GM12878 (cell line): ENCODE measurements around the gene PPFIA3. TPM values are rescaled to one million over a fixed set of nuclear protein-coding genes. Genes with fewer than 3 reads are reported as not detected.

Experiments
- ATAC-seq: fragments of 200-7000 bp; cut with Tn5 transposase; 3 replicates; pipeline ENCODE4 v1.9.1; 2020; ENCODE audit warnings: mild to moderate bottlenecking, moderate library complexity
- BruUV-seq: library from RNA; stranded (reverse); fragments of 400-500 nt; replicated peaks from 2 replicates; lab custom pipeline; 2021; lab: Mats Ljungman, UMichigan
- CTCF ChIA-PET: fragments of 300-600 bp; sonication (Branson Sonifier 250); formaldehyde crosslinking; extraction: SDS; loops from one replicate; lab custom pipeline; 2021; ENCODE audit warnings: inconsistent platforms; lab: Yijun Ruan, JAX
- POLR2A ChIA-PET: fragments of 350-600 bp; formaldehyde crosslinking; extraction: SDS; loops from one replicate; lab custom pipeline; 2021; ENCODE audit warnings: inconsistent platforms; lab: Charles Lee
- RAD21 ChIA-PET: fragments of 300-600 bp; sonication (Branson Sonifier 250); formaldehyde crosslinking; loops from one replicate; lab custom pipeline; 2023; ENCODE audit warnings: antibody characterized with exemption; ENCODE audit not compliant: unreplicated experiment; lab: Charles Lee
- SMC1A ChIA-PET: fragments of 300-600 bp; sonication (Branson Sonifier 250); formaldehyde crosslinking; loops from one replicate; lab custom pipeline; 2023; ENCODE audit not compliant: unreplicated experiment, uncharacterized antibody; lab: Charles Lee
- DNase-seq: peaks from one replicate; pipeline ENCODE4 v3.0.0-alpha.2; 2011; ENCODE audit warnings: low read depth, low spot score
- FAIRE-seq: peaks from 3 replicates; lab custom pipeline; 2011; peaks lifted over from hg19 to GRCh38; lab: Jason Lieb, UNC
- H2AFZ ChIP-seq: 2 replicates; pipeline ENCODE4 v1.6.0; 2011; ENCODE audit warnings: low read depth, low read length, control low read depth; ENCODE audit not compliant: control insufficient read depth
- H3K27ac ChIP-seq: 2 replicates; pipeline ENCODE4 v1.5.1; 2011; ENCODE audit warnings: control low read depth; ENCODE audit not compliant: control insufficient read depth, insufficient read depth
- H3K27me3 ChIP-seq, 2 experiments: replicated peaks in 1 of 2; 2 replicates each; pipeline versions ENCODE4 v1.6.0 to v1.6.1; 2011; ENCODE audit warnings: low read length in 1 of 2; ENCODE audit not compliant: control insufficient read depth in 2 of 2, insufficient read depth in 2 of 2
- H3K36me3 ChIP-seq, 2 experiments: 2 replicates each; pipeline ENCODE4 v1.5.1; 2011; ENCODE audit warnings: low read length in 1 of 2; ENCODE audit not compliant: control insufficient read depth in 2 of 2, insufficient read depth in 2 of 2
- H3K4me1 ChIP-seq: 2 replicates; pipeline ENCODE4 v1.6.1; 2011; ENCODE audit warnings: mild to moderate bottlenecking, low read length, moderate library complexity, mixed read lengths; ENCODE audit not compliant: control insufficient read depth, insufficient read depth
- H3K4me2 ChIP-seq: 2 replicates; pipeline ENCODE4 v1.6.0; 2011; ENCODE audit warnings: control low read depth; ENCODE audit not compliant: control insufficient read depth, insufficient read depth
- H3K4me3 ChIP-seq: fragments of 200-600 bp; sonication (generic); 2 replicates; pipeline ENCODE4 v1.5.1; 2016
- H3K79me2 ChIP-seq: 2 replicates; pipeline ENCODE4 v1.6.0; 2011; ENCODE audit warnings: low read length; ENCODE audit not compliant: control insufficient read depth, insufficient read depth
- H3K9ac ChIP-seq: 2 replicates; pipeline ENCODE4 v1.8.0; 2011; ENCODE audit warnings: low read length, control low read depth, mixed read lengths; ENCODE audit not compliant: control insufficient read depth, insufficient read depth
- H3K9me3 ChIP-seq: replicated peaks from 3 replicates; pipeline ENCODE4 v1.5.1; 2011; ENCODE audit warnings: mild to moderate bottlenecking, low read length; ENCODE audit not compliant: control insufficient read depth, insufficient read depth
- H4K20me1 ChIP-seq: 2 replicates; pipeline ENCODE4 v1.6.0; 2011; ENCODE audit not compliant: control insufficient read depth, insufficient read depth
- BCLAF1 ChIP-seq: fragments of 450-650 bp; IDR thresholded peaks from 2 replicates; pipeline ENCODE4 v1.6.1; 2017; ENCODE audit warnings: antibody characterized with exemption, mild to moderate bottlenecking, moderate library complexity
- CEBPB ChIP-seq, 2 experiments: fragments of 150-350 bp in 1 of 2; IDR thresholded peaks; 2 replicates each; pipeline ENCODE4 v1.6.1; 2012 to 2014; ENCODE audit warnings: low read depth in 2 of 2, low read length in 2 of 2, borderline replicate concordance in 1 of 2, inconsistent platforms in 1 of 2
- EED ChIP-seq: sonication (generic); IDR thresholded peaks from 2 replicates; pipeline ENCODE4 v1.6.1; 2016; ENCODE audit warnings: antibody characterized with exemption, low read depth
- FOS ChIP-seq: IDR thresholded peaks from 3 replicates; pipeline ENCODE4 v1.6.1; 2011; ENCODE audit warnings: borderline replicate concordance; ENCODE audit not compliant: insufficient read length; ENCODE audit errors: extremely low read depth
- KDM1A ChIP-seq: fragments of 200-600 bp; sonication (generic); IDR thresholded peaks from 2 replicates; pipeline ENCODE4 v1.6.1; 2016; ENCODE audit warnings: borderline replicate concordance
- MTA2 ChIP-seq: fragments of 450-650 bp; IDR thresholded peaks from 2 replicates; pipeline ENCODE4 v1.6.1; 2016; ENCODE audit warnings: low read depth, mild to moderate bottlenecking, moderate library complexity
- MXI1 ChIP-seq: fragments of 150-350 bp; IDR thresholded peaks from 2 replicates; pipeline ENCODE4 v1.6.1; 2011; ENCODE audit warnings: low read depth, mild to moderate bottlenecking, inconsistent platforms, low read length, improper control_type of control experiment
- NBN ChIP-seq: fragments of 450-650 bp; IDR thresholded peaks from 2 replicates; pipeline ENCODE4 v1.6.1; 2016
- NKRF ChIP-seq: fragments of 450-650 bp; conservative IDR thresholded peaks from 2 replicates; pipeline ENCODE4 v1.6.1; 2017; ENCODE audit warnings: mild to moderate bottlenecking, moderate library complexity
- PAX8 ChIP-seq: fragments of 450-650 bp; IDR thresholded peaks from 2 replicates; pipeline ENCODE4 v1.6.1; 2017; ENCODE audit warnings: mild to moderate bottlenecking, moderate library complexity
- PKNOX1 ChIP-seq: fragments of 450-650 bp; IDR thresholded peaks from 2 replicates; pipeline ENCODE4 v1.6.1; 2016; ENCODE audit warnings: mild to moderate bottlenecking
- SMAD1 ChIP-seq: fragments of 450-650 bp; IDR thresholded peaks from 2 replicates; pipeline ENCODE4 v1.6.1; 2018; ENCODE audit warnings: mild to moderate bottlenecking, low read depth; ENCODE audit not compliant: partially characterized antibody
- STAT1 ChIP-seq: fragments of 450-650 bp; conservative IDR thresholded peaks from 2 replicates; pipeline ENCODE4 v1.6.1; 2014; ENCODE audit warnings: antibody characterized with exemption, mild to moderate bottlenecking
- USF2 ChIP-seq: IDR thresholded peaks from 2 replicates; pipeline ENCODE4 v1.6.1; 2011; ENCODE audit warnings: low read depth, low read length, improper control_type of control experiment, borderline replicate concordance
- YY1 ChIP-seq: IDR thresholded peaks from 2 replicates; pipeline ENCODE4 v1.6.1; 2011; ENCODE audit warnings: low read depth, mild to moderate bottlenecking, low read length
- ZNF622 ChIP-seq: fragments of 450-650 bp; IDR thresholded peaks from 2 replicates; pipeline ENCODE4 v1.6.1; 2017; ENCODE audit warnings: mild to moderate bottlenecking, inconsistent platforms
- WGBS: methylation state at CpG from one replicate; pipeline ENCODE4 v1.1.6; 2016; ENCODE audit warnings: low lambda C conversion rate; ENCODE audit not compliant: insufficient replicate concordance, insufficient coverage; ENCODE audit errors: missing lambda C conversion rate; 5-methylcytosine and 5-hydroxymethylcytosine counted together
- in situ Hi-C: fragments of 300-500 bp; cut with MboI; formaldehyde crosslinking; loops from 9 replicates; pipeline ENCODE4 v1.14.3; 2018; ENCODE audit warnings: mixed read lengths
- intact Hi-C: fragments of 100-400 bp; cut with micrococcal nuclease; formaldehyde crosslinking; loops from one replicate; pipeline ENCODE4 v1.14.2; 2022; ENCODE audit not compliant: unreplicated experiment
- polyA plus RNA-seq, 11 experiments: library from polyadenylated mRNA; depleted of rRNA in 4 of 11; unstranded in 6 of 11; stranded (reverse) in 5 of 11; fragments of >200 nt; fragmentation: Nextera tagmentation in 4 of 11; fragmentation: Illumina TruSeq in 1 of 11; extraction: Ambion mirVana in 4 of 11; extraction: Trizol in 1 of 11; gene quantifications; 1 replicate in 1 of 11; 2 replicates in 10 of 11; pipeline versions ENCODE4 v1.2.1 to v1.2.3, GENCODE V29; 2011 to 2016; ENCODE audit warnings: inconsistent platforms in 2 of 11, missing spikeins in 2 of 11, low read depth in 1 of 11
- total RNA-seq, 4 experiments: library from RNA; depleted of rRNA in 3 of 4; stranded (reverse); fragments of >200 nt in 3 of 4; fragmentation: Illumina TruSeq in 1 of 4; extraction: Trizol in 1 of 4; gene quantifications; 2 replicates each; pipeline versions ENCODE4 v1.2.1 to v1.2.3, GENCODE V29; 2013 to 2021

Gene PPFIA3
- total and polyA plus RNA-seq, 10 of the 15 experiments (the other 5 are each of a cell fraction or from before 2014, with no cell fraction given) = 0.11 to 1.7 (median 0.73) TPM; not detected in 3

- ChIA-PET SMC1A (interaction anchor here (0.9 to 1.4 kb wide), 3 partner anchors 16 to 94 kb away, joined by 3 to 5 read pairs (median 4); no protein-coding TSS in a partner anchor), POLR2A (interaction anchor here (1.4 kb wide), 1 partner anchor 13 kb away, joined by 6 read pairs; no protein-coding TSS in a partner anchor), CTCF (interaction anchor here (0.6 to 2.4 kb wide), 16 partner anchors 8 to 307 kb away, joined by 3 to 37 read pairs (median 4); partner anchors contain the start of genes GYS1 and RUVBL2), RAD21 (interaction anchor here (1.2 to 1.8 kb wide), 2 partner anchors 14 to 85 kb away, joined by 5 to 7 read pairs; no protein-coding TSS in a partner anchor)
- intact Hi-C loops = no loop called here
- H3K27ac ChIP-seq = no peak within 1 kb of the TSS
- H2AFZ ChIP-seq = peak within 1 kb of the TSS; percentile 77
- H3K79me2 ChIP-seq = no peaks in the 10 kb centered on the region
- 1% methylated on average over 39 of the region's 66 CpGs for WGBS
- no peaks in the 10 kb centered on the region for H4K20me1 ChIP-seq
- H3K4me1 ChIP-seq = peaks cover 12% of the 10 kb centered on the region
- H3K9ac ChIP-seq = peak within 1 kb of the TSS; percentile 16; the same call in 1 of the 2 replicates
- no peaks in the 10 kb centered on the region for H3K9me3 ChIP-seq
- FAIRE-seq = peak; percentile 41
- H3K36me3 ChIP-seq = peaks cover 0 to 2% of the 10 kb centered on the region in 2 experiments; a peak in 2 of 4 replicates
- no peak for DNase-seq
- H3K4me2 ChIP-seq = peak within 1 kb of the TSS; percentile 85
- peak; percentile 76 for ATAC-seq
- H3K4me3 ChIP-seq = peak within 1 kb of the TSS; percentile 75; the same call in 1 of the 2 replicates
- BruUV-seq = no TSS peak
- in situ Hi-C loops = no loop called here
- no peaks in the 10 kb centered on the region for H3K27me3 ChIP-seq
- TF ChIP-seq EED (no peak), MTA2 (no peak), FOS (no peak), PAX8 (no peak), NBN (no peak), KDM1A (no peak), BCLAF1 (no peak), PKNOX1 (no peak), STAT1 (no peak), SMAD1 (no peak), USF2 (no peak; the same call in 1 of the 2 replicates), ZNF622 (no peak), YY1 (peak; percentile 84), CEBPB (IDR thresholded peaks at IDR 0.05; ENCODE audit: borderline replicate concordance in 1 of 2, low read depth in 2 of 2, low read length in 2 of 2) (no peak), NKRF (no peak), MXI1 (no peak; the same call in 1 of the 2 replicates)
These were observed 5.3 kb upstream of the PPFIA3 start, which contains the start of gene LIN7B for GRCh38 chr19:49113762-49114629. LIN7B (plus strand) TSS chr19:49114370; CDS start chr19:49114405, 35 bp downstream.
